Spleen (tissue), 11 donors: ENCODE measurements around the gene KRTAP10-3. TPM values are rescaled to one million over a fixed set of nuclear protein-coding genes. Genes with fewer than 3 reads are reported as not detected.

Experiments used
- DNase-seq: peaks from one replicate; pipeline ENCODE4 v3.0.0-alpha.2; 2020
- H3K27ac ChIP-seq, 8 donors: fragments of 200-600 bp; sonication (generic) in 7 of 8; 1 replicate in 4 of 8; 2 replicates in 4 of 8; pipeline versions ENCODE4 v1.5.0 to v1.8.0; 2016 to 2021; ENCODE audit warnings: inconsistent platforms in 4 of 8, mild to moderate bottlenecking in 4 of 8, moderate library complexity in 1 of 8
- H3K27me3 ChIP-seq, 7 donors: fragments of 200-600 bp; sonication (generic) in 6 of 7; replicated peaks in 1 of 7; 1 replicate in 4 of 7; 2 replicates in 3 of 7; pipeline versions ENCODE4 v1.5.0 to v1.8.0; 2016 to 2021; ENCODE audit warnings: inconsistent platforms in 3 of 7, mild to moderate bottlenecking in 1 of 7
- H3K36me3 ChIP-seq, 6 donors: fragments of 200-600 bp; sonication (generic) in 5 of 6; 1 replicate in 4 of 6; 2 replicates in 2 of 6; pipeline versions ENCODE4 v1.5.0 to v1.8.0; 2016 to 2021; ENCODE audit warnings: inconsistent platforms in 2 of 6
- H3K4me1 ChIP-seq, 6 donors: fragments of 200-600 bp; sonication (generic) in 5 of 6; 1 replicate in 3 of 6; 2 replicates in 3 of 6; pipeline versions ENCODE4 v1.5.0 to v1.8.0; 2016 to 2021; ENCODE audit warnings: inconsistent platforms in 3 of 6
- H3K4me3 ChIP-seq, 8 donors: fragments of 200-600 bp; sonication (generic) in 7 of 8; 1 replicate in 4 of 8; 2 replicates in 4 of 8; pipeline versions ENCODE4 v1.5.0 to v1.8.0; 2016 to 2021; ENCODE audit warnings: inconsistent platforms in 4 of 8, mild to moderate bottlenecking in 4 of 8, moderate library complexity in 2 of 8
- H3K9me3 ChIP-seq, 8 donors: fragments of 200-600 bp; sonication (generic) in 7 of 8; 1 replicate in 4 of 8; 2 replicates in 4 of 8; pipeline versions ENCODE4 v1.5.0 to v1.8.0; 2016 to 2021; ENCODE audit warnings: inconsistent platforms in 4 of 8
- CTCF ChIP-seq, 11 experiments: fragments of 200-600 bp in 7 of 11; fragments of 450-650 bp in 4 of 11; sonication (generic) in 4 of 11; IDR thresholded peaks in 8 of 11; conservative IDR thresholded peaks in 3 of 11; 1 replicate in 7 of 11; 2 replicates in 4 of 11; pipeline versions ENCODE4 v1.4.0 to v1.8.0; 2016 to 2021; ENCODE audit warnings: antibody characterized with exemption in 11 of 11, inconsistent platforms in 4 of 11, mild to moderate bottlenecking in 1 of 11
- POLR2A ChIP-seq, 3 donors: fragments of 450-650 bp; IDR thresholded peaks; one replicate each; pipeline ENCODE4 v1.5.1; 2017; ENCODE audit warnings: antibody characterized with exemption in 3 of 3, mild to moderate bottlenecking in 1 of 3
- POLR2AphosphoS5 ChIP-seq, 3 donors: sonication (generic); formaldehyde crosslinking; IDR thresholded peaks; one replicate each; pipeline ENCODE4 v1.5.1; 2017; ENCODE audit warnings: antibody characterized with exemption in 3 of 3
- WGBS, 5 donors: extraction: QIAGEN DNeasy Blood & Tissue Kit in 3 of 5; methylation state at CpG; one replicate each; pipeline versions ENCODE4 v1.1.5 to v1.1.7; 2013 to 2018; 5-methylcytosine and 5-hydroxymethylcytosine counted together
- intact Hi-C: fragments of 100-400 bp; cut with DNase I; formaldehyde crosslinking; loops from one replicate; pipeline ENCODE4 v1.15.0; 2023; ENCODE audit warnings: low total_unique reads
- polyA plus RNA-seq, 3 donors: library from polyadenylated mRNA; stranded (reverse); fragments of 200-250 nt; gene quantifications; one replicate each; pipeline ENCODE4 v1.2.1, GENCODE V29; 2013
- total RNA-seq, 7 donors: library from RNA; depleted of rRNA in 3 of 7; stranded (reverse); fragments of >200 nt in 3 of 7; fragmentation: NEBNext Ultra II Directional in 4 of 7; extraction: Animal tissue kit (Norgen Biotek cat#: 25700) in 4 of 7; gene quantifications; one replicate each; pipeline versions ENCODE4 v1.1.0 to v1.2.1, GENCODE V29; 2016 to 2021
- donor health status: healthy with polysubstance abuse.
- donor health status: DM: no; HTN: no; CAD: no; lungs with moderate emphysema.
- donor health status: DM: no; HTN: no; CAD: no.
- donor health status: Bipolar disorder and iron deficiency.
- donor health status: healthy.
- donor health status: DM: no; HTN: no; CAD: no.
- donor health status: DM: yes; HTN: yes; CAD: no.

KRTAP10-3 gene
- total and polyA plus RNA-seq, 10 donors = not detected

GRCh38 chr21:44555200-44555875, 3.3 kb downstream of the KRTAP10-3 start:
- peak; percentile 63 for DNase-seq
- peaks cover 0 to 54% (median 2%) of the 10 kb centered on the region in 7 donors for H3K27me3 ChIP-seq
- H3K4me3 ChIP-seq = no peak overlapping the region
- intact Hi-C loops = no loop called here
- H3K27ac ChIP-seq = no peak overlapping the region
- peaks cover 0 to 17% (median 0%) of the 10 kb centered on the region in 8 donors for H3K9me3 ChIP-seq
- no peak for TF ChIP-seq POLR2AphosphoS5 (IDR thresholded peaks at IDR 0.05)
- TF ChIP-seq CTCF (IDR thresholded peaks at IDR 0.05 in 8 of 11, conservative IDR thresholded peaks at IDR 0.05 in 3 of 11) = no peak
- TF ChIP-seq POLR2A (IDR thresholded peaks at IDR 0.05) = no peak
- WGBS, 5 donors = 80 to 83% (median 81%) methylated on average over 12 to 13 of the region's 13 CpGs
- no peaks in the 10 kb centered on the region for H3K36me3 ChIP-seq
- peaks cover 0 to 14% (median 0%) of the 10 kb centered on the region in 6 donors for H3K4me1 ChIP-seq

DNA sequence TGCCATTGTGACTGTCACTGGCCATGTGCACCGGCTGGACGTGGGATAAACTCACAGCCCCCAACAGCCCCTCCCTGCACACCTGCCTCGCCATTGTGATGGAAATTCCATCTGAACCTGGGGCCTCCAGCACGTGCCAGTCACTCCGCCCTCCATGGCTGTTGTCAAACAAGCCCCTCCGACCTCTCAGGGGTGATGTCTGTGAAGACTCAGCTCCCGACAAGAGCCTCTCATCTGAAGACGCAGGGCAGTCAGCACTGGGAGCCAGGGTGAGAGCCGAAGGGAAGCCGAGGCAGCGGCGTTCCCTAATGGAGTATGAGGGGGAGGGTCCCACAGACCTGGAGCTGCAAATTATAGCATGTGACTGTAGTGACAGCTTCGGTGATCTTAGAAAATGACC, 5.9 kb downstream of the KRTAP10-3 start:
- Histone ChIP-seq H3K27ac (no peak overlapping the region), H3K36me3 (no peaks in the 10 kb centered on the region), H3K4me1 (peaks cover 0 to 13% (median 2%) of the 10 kb centered on the region in 6 donors), H3K27me3 (peaks cover 0 to 75% (median 6%) of the 10 kb centered on the region in 7 donors), H3K4me3 (no peak overlapping the region), H3K9me3 (peaks cover 0 to 10% (median under 1%) of the 10 kb centered on the region in 8 donors)
- DNase-seq = no peak
- 75 to 85% (median 83%) methylated on average over 11 to 13 of the region's 13 CpGs for WGBS, 5 donors
- no peak for TF ChIP-seq POLR2A (IDR thresholded peaks at IDR 0.05)
- TF ChIP-seq CTCF (IDR thresholded peaks at IDR 0.05 in 8 of 11, conservative IDR thresholded peaks at IDR 0.05 in 3 of 11) = no peak
- TF ChIP-seq POLR2AphosphoS5 (IDR thresholded peaks at IDR 0.05) = no peak
- intact Hi-C loops = no loop called here

- TF ChIP-seq POLR2AphosphoS5 (IDR thresholded peaks at IDR 0.05) (no peak), CTCF (IDR thresholded peaks at IDR 0.05 in 8 of 11, conservative IDR thresholded peaks at IDR 0.05 in 3 of 11) (no peak), POLR2A (IDR thresholded peaks at IDR 0.05) (no peak)
- H3K4me3 ChIP-seq = no peak overlapping the region
- DNase-seq = peak; percentile 58
- WGBS, 5 donors = 88 to 97% (median 94%) methylated on average over 5 to 6 of the region's 6 CpGs
- peaks cover 0 to 70% (median 6%) of the 10 kb centered on the region in 7 donors for H3K27me3 ChIP-seq
- no peak overlapping the region for H3K27ac ChIP-seq
- H3K36me3 ChIP-seq = no peaks in the 10 kb centered on the region
- peaks cover 0 to 13% (median 2%) of the 10 kb centered on the region in 6 donors for H3K4me1 ChIP-seq
- H3K9me3 ChIP-seq = peaks cover 0 to 16% (median 6%) of the 10 kb centered on the region in 8 donors
- intact Hi-C loops = no loop called here
These were observed 6.5 kb downstream of the KRTAP10-3 start for GRCh38 chr21:44552136-44552535.

DNA sequence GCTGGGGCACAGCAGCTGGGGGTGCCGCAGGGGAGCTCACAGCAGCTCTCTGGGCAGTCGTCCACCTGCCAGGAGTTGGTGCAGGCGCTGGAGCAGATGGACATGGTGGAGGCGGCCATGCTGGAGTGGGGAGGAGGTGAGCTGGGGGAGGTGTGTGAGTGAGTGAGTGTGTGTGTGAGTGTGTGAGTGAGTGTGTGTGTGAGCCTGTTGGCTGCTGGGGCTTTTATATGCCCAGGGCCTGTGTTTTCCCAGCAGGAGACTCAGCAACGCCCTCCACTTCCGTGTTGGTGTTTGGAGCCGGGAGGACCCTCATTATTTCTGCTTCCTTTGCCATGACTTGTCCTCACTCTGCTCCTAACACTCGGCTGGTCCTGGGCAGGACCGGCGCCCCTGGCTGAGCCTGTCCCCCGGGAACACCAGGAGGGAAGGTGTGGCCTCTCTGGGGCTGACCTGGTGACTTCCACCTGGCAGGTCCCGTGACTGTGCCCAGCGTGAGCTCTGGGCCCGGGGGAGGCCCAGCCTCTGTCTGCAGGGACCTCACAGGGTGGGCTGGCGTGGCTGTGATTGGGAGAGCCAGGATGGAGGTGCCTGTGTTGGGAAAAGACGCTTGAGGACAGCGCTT, 7.1 kb downstream of the KRTAP10-3 start, which contains the start of gene KRTAP10-2:
Gene KRTAP10-2, minus strand, starts transcription at position 166 of the 622 bp plus-strand sequence. Its CDS starts 47 bp downstream, at position 119.
- 69 to 77% (median 75%) methylated on average over 11 to 17 of the region's 17 CpGs for WGBS, 5 donors
- intact Hi-C loops = no loop called here
- no peaks in the 10 kb centered on the region for H3K36me3 ChIP-seq
- H3K4me3 ChIP-seq = no peak within 1 kb of the TSS
- TF ChIP-seq POLR2A (IDR thresholded peaks at IDR 0.05) (no peak), CTCF (IDR thresholded peaks at IDR 0.05 in 8 of 11, conservative IDR thresholded peaks at IDR 0.05 in 3 of 11) (no peak), POLR2AphosphoS5 (IDR thresholded peaks at IDR 0.05) (no peak)
- H3K4me1 ChIP-seq = peaks cover 0 to 13% (median under 1%) of the 10 kb centered on the region in 6 donors
- peak; percentile 69 for DNase-seq
- H3K9me3 ChIP-seq = peaks cover 1 to 23% (median 13%) of the 10 kb centered on the region in 8 donors
- H3K27ac ChIP-seq = no peak within 1 kb of the TSS
- peaks cover 0 to 63% (median 6%) of the 10 kb centered on the region in 7 donors for H3K27me3 ChIP-seq
